Measurements from ENCODE around the gene SPNS2.

DNA sequence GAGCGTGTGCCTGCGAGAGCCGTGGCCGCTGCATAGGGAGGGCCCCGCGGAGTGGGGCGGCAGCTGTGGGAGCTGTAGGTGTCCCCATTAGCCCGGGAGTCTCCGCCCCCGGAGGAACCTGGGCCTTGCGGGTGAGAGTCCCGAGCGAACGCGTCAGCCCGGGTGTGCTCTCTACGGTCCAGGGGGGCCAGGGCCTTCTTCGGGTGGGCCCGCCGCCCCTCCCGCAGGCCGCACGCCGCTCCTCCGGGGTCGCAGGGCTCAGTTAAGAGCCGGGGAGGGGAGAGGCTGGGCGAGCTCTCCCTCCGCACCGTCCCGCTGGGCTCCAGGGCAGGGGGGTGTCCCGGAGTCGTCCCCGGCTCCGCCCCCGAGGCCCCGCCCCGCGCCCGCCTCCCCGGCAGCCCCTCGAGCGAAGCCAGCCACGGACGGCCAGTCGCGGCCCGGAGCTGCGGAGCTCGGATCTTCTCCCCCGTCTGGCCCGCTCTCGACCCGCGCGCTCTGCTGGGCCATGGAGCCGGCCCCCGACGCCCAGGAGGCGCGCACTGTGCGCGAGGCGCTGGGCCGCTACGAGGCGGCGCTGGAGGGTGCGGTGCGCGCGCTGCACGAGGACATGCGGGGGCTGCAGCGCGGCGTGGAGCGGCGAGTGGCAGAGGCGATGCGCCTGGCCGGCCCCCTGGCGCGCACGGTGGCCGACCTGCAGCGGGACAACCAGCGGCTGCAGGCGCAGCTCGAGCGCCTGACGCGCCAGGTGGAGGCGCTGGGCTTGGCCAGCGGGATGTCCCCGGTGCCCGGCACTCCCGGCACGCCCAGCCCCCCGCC is 85.6 kb downstream of the SPNS2 start, which contains the start of gene SMTNL2:
- no peak for TF ChIP-seq CTCF (conservative IDR thresholded peaks at IDR 0.05 in 1 of 2, IDR thresholded peaks at IDR 0.05 in 1 of 2; ENCODE audit: extremely low read depth in 1 of 2, insufficient read depth in 1 of 2, low read depth in 1 of 2, low read length in 2 of 2)
- TF ChIP-seq EZH2 (IDR thresholded peaks at IDR 0.05; ENCODE audit: borderline replicate concordance, low read length): no peak

Measured in mammary epithelial cell (primary cell).